SU-DHL-6 (cell line): ENCODE measurements around the gene WDR38.

ENCODE experiments used
- H2AFZ ChIP-seq: fragments of 200-600 bp; sonication (generic); 2 replicates; pipeline ENCODE4 v1.6.1; 2014; ENCODE audit warnings: low read depth, mild to moderate bottlenecking, moderate library complexity, mixed read lengths, antibody characterized with exemption, low read length; ENCODE audit not compliant: severe bottlenecking
- H3F3A ChIP-seq: fragments of 200-600 bp; shearing (Covaris generic); 2 replicates; pipeline ENCODE4 v1.6.0; 2016; ENCODE audit warnings: antibody characterized with exemption, mild to moderate bottlenecking; ENCODE audit not compliant: insufficient read depth
- H3K27ac ChIP-seq: fragments of 200-600 bp; sonication (generic); 2 replicates; pipeline ENCODE4 v1.5.1; 2016; ENCODE audit warnings: low read depth, mild to moderate bottlenecking, low read length, moderate library complexity, mixed read lengths
- H3K27me3 ChIP-seq: fragments of 200-600 bp; sonication (generic), shearing (Covaris generic); 2 replicates; pipeline ENCODE4 v1.6.0; 2014; ENCODE audit warnings: mild to moderate bottlenecking, low read length
- H3K36me3 ChIP-seq: fragments of 200-600 bp; sonication (generic); 2 replicates; pipeline ENCODE4 v1.6.1; 2014; ENCODE audit warnings: mild to moderate bottlenecking, low read length, mixed read lengths
- H3K4me2 ChIP-seq: fragments of 300-600, 200-600 bp; shearing (Covaris generic), sonication (generic); 2 replicates; pipeline ENCODE4 v1.6.0; 2014; ENCODE audit warnings: low read length, low read depth, mild to moderate bottlenecking; ENCODE audit not compliant: poor library complexity, severe bottlenecking
- H3K4me3 ChIP-seq: fragments of 200-600 bp; sonication (generic); 2 replicates; pipeline ENCODE4 v1.5.1; 2014; ENCODE audit warnings: antibody characterized with exemption, low read length, mild to moderate bottlenecking, mixed read lengths; ENCODE audit not compliant: insufficient read depth, poor library complexity, severe bottlenecking
- H3K79me2 ChIP-seq: fragments of 200-600 bp; sonication (generic); 2 replicates; pipeline ENCODE4 v1.6.1; 2014; ENCODE audit warnings: mild to moderate bottlenecking, low read length, moderate library complexity; ENCODE audit not compliant: insufficient read depth
- H3K9ac ChIP-seq: fragments of 200-600 bp; sonication (generic); 2 replicates; pipeline ENCODE4 v1.7.0; 2014; ENCODE audit warnings: mild to moderate bottlenecking, low read length
- H3K9me2 ChIP-seq: fragments of 200-600 bp; sonication (generic); replicated peaks from 2 replicates; pipeline ENCODE4 v1.6.1; 2014; ENCODE audit warnings: low read length; ENCODE audit not compliant: insufficient read depth
- H3K9me3 ChIP-seq: fragments of 200-600 bp; sonication (generic); 2 replicates; pipeline ENCODE4 v1.6.1; 2014; ENCODE audit warnings: low read length, mixed read lengths; ENCODE audit not compliant: insufficient read depth
- H4K20me1 ChIP-seq: fragments of 200-600 bp; sonication (generic); 2 replicates; pipeline ENCODE4 v1.6.1; 2014; ENCODE audit warnings: low read depth, mild to moderate bottlenecking, antibody characterized with exemption, low read length, moderate library complexity, mixed read lengths
- EZH2phosphoT487 ChIP-seq: fragments of 200-600 bp; sonication (generic), shearing (Covaris generic); conservative IDR thresholded peaks from 2 replicates; pipeline ENCODE4 v1.6.1; 2018; ENCODE audit warnings: mild to moderate bottlenecking, antibody characterized with exemption, low read length, moderate library complexity, mixed read lengths
- TF ChIP-seq, protein P1 (sequence below): fragments of 200-600 bp; sonication (generic); IDR thresholded peaks from one replicate; pipeline ENCODE4 v1.5.1; 2017; ENCODE audit warnings: antibody characterized with exemption, mild to moderate bottlenecking, low read length, moderate library complexity; ENCODE audit not compliant: insufficient read depth, poor library complexity, severe bottlenecking

The WDR38 gene

DNA sequence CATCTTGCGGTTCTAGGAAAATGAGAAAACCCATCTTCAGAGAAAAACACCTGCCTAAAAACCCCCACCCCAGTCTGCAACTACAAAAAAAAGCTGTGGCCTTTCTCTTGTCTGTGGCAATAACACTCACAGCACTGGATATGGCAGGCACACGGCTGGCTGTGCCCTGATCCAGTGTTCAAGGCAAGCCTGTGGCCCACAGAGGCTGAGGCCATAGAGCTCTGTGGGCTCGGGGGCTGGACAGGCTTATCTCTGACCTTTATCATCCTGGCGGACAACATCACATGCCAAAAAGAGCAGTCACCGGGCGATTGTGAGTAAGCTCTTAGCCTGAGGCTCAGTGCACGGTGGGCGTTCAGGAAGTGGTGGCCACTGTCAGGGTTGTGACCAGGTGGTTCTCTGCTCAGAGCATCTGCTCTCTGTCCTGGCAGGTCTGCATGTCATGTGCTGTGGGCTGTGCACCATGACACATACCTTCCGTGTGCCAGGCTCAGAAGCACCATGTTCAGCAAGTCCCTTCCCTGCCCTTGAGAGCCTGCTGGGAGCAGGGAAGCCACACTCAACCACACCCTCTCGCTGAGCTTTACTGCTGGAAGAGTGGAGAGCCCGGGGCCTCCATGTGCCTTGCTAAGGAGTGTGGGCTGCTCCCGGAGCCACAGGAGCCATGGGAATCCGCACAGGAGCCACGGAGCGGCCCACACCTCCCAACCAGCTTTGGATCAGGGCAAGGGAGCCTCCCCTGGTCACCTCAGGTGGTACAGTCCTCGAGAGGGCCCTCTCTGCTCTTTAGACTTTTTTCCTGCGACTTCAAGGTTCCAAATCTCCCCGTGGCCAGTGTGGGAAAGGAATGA is 34.6 kb upstream of the WDR38 start:
- H3K36me3 ChIP-seq = no peaks in the 10 kb centered on the region
- H3K9me2 ChIP-seq = no peaks in the 10 kb centered on the region
- H3K9ac ChIP-seq = peak overlapping the region; percentile 12; the same call in 1 of the 2 replicates
- no peaks in the 10 kb centered on the region for H3K79me2 ChIP-seq
- no peak overlapping the region for H3K4me3 ChIP-seq
- no peak for TF ChIP-seq EZH2phosphoT487
- TF ChIP-seq, protein P1, sequence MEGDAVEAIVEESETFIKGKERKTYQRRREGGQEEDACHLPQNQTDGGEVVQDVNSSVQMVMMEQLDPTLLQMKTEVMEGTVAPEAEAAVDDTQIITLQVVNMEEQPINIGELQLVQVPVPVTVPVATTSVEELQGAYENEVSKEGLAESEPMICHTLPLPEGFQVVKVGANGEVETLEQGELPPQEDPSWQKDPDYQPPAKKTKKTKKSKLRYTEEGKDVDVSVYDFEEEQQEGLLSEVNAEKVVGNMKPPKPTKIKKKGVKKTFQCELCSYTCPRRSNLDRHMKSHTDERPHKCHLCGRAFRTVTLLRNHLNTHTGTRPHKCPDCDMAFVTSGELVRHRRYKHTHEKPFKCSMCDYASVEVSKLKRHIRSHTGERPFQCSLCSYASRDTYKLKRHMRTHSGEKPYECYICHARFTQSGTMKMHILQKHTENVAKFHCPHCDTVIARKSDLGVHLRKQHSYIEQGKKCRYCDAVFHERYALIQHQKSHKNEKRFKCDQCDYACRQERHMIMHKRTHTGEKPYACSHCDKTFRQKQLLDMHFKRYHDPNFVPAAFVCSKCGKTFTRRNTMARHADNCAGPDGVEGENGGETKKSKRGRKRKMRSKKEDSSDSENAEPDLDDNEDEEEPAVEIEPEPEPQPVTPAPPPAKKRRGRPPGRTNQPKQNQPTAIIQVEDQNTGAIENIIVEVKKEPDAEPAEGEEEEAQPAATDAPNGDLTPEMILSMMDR = no peak
- H3K27me3 ChIP-seq = no peaks in the 10 kb centered on the region
- H4K20me1 ChIP-seq = no peaks in the 10 kb centered on the region
- H3K4me2 ChIP-seq = peak overlapping the region; percentile 25
- H3K27ac ChIP-seq = peak overlapping the region; percentile 41
- H3K9me3 ChIP-seq = no peaks in the 10 kb centered on the region
- no peaks in the 10 kb centered on the region for H3F3A ChIP-seq
- peak overlapping the region; percentile 47 for H2AFZ ChIP-seq

DNA sequence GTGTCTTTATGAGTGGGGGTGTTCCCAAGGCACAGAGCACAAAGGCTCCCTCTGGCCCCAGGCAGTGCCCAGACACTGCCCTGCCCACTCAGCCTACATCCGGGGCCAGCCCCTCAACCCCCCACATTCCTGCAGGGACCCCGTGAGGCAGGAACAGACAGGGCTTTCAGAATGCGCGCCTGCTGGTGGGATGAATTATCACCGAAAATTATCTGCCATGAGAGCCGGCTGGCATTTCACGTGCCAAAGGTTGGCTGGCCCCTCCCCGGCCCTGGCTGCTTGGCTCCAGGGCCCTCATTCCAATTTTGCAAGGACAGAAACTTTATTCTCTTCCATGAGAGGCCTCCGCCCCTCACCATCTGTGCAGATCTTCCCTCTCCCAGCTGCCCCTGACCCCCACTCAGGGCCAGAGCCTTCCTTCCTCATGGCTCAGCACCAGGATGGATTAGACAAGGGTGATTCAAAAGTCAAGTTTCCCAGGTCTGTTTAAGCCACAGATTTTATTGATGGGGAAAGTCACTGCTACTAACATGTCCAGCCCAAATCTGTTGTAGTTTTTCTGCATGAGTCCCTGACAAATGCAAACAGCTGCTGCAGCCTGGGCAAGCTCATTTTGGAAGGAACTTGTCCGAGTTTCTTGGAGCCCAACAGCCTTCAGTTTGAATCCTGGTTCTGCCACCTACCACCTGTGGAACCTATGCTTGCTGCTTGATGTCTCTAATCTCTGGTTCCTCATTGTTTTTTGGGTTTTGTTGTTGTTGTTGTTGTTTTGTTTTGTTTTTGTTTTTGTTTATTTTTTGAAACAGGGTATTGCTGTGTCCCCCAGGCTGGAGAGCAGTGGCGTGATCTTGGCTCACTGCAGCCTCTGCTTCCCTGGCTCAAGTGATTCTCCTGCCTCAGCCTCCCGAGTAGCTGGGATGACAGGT is 32.3 kb upstream of the WDR38 start:
- H3K36me3 ChIP-seq = no peaks in the 10 kb centered on the region
- H2AFZ ChIP-seq = no peak overlapping the region
- no peaks in the 10 kb centered on the region for H3K9me2 ChIP-seq
- H3F3A ChIP-seq = peaks cover 16% of the 10 kb centered on the region
- H3K27me3 ChIP-seq = no peaks in the 10 kb centered on the region
- H3K9me3 ChIP-seq = no peaks in the 10 kb centered on the region
- H3K79me2 ChIP-seq = no peaks in the 10 kb centered on the region
- H3K4me3 ChIP-seq = no peak overlapping the region
- no peak overlapping the region for H3K27ac ChIP-seq
- no peaks in the 10 kb centered on the region for H4K20me1 ChIP-seq
- H3K4me2 ChIP-seq = no peak overlapping the region
- TF ChIP-seq EZH2phosphoT487 = no peak
- TF ChIP-seq, protein P1 = no peak
- H3K9ac ChIP-seq = no peak overlapping the region

GRCh38 chr9:124828489-124829333 is 24.5 kb upstream of the WDR38 start:
- Histone ChIP-seq H3K27me3 (no peaks in the 10 kb centered on the region), H3K36me3 (no peaks in the 10 kb centered on the region), H3K4me3 (no peak overlapping the region), H4K20me1 (no peaks in the 10 kb centered on the region), H3K79me2 (no peaks in the 10 kb centered on the region), H3K27ac (no peak overlapping the region), H3K9me3 (no peaks in the 10 kb centered on the region), H3F3A (peaks cover 16% of the 10 kb centered on the region), H2AFZ (no peak overlapping the region), H3K9ac (no peak overlapping the region), H3K9me2 (no peaks in the 10 kb centered on the region), H3K4me2 (no peak overlapping the region)
- TF ChIP-seq, protein P1 = no peak
- no peak for TF ChIP-seq EZH2phosphoT487
